ENCODE measurements around the gene FAM118B.

DNA sequence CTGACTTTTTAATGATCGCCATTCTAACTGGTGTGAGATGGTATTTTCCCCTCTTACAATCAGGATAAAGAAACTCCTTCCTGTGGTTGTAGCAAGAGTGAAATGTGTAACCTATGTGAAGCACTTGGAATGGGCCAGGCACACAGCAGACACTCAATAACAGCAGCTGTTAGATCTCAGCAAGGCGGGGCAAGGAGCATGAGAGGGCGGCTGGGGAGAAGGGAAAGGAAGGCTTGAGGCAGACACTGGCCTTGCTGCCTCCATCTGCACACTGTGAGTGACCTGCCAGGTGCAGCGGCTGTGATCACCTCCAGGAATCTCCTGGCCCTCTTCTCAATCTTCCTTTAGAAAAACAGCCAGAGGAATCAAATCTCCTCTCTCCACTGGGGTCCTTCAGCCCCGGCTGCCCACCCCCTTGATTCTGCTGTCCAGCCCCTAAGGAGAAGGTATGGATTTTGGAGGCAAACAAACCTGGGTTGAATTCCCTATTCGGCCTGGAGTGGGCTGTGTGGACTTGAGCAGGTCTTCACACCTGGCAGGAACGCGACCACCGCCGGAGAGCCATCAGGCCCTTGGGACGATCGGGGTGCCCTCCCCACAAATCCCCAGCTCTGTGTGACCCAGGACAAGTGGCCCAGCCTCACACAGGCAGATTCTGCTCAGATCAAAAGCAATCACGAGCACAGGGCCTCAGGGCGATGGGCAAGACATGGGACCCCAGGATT is 49.1 kb upstream of the FAM118B start:
- TF ChIP-seq, protein P1, sequence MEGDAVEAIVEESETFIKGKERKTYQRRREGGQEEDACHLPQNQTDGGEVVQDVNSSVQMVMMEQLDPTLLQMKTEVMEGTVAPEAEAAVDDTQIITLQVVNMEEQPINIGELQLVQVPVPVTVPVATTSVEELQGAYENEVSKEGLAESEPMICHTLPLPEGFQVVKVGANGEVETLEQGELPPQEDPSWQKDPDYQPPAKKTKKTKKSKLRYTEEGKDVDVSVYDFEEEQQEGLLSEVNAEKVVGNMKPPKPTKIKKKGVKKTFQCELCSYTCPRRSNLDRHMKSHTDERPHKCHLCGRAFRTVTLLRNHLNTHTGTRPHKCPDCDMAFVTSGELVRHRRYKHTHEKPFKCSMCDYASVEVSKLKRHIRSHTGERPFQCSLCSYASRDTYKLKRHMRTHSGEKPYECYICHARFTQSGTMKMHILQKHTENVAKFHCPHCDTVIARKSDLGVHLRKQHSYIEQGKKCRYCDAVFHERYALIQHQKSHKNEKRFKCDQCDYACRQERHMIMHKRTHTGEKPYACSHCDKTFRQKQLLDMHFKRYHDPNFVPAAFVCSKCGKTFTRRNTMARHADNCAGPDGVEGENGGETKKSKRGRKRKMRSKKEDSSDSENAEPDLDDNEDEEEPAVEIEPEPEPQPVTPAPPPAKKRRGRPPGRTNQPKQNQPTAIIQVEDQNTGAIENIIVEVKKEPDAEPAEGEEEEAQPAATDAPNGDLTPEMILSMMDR (conservative IDR thresholded peaks at IDR 0.05): no peak
- TF ChIP-seq EZH2 (IDR thresholded peaks at IDR 0.05; ENCODE audit: low read depth): no peak

All from PC-9 (cell line).